NCI-H82 treated with DMSO at 0.1 percent for 48 hours (cell line): ENCODE measurements around the gene MAGEF1.

Source experiments
- DNase-seq: peaks from one replicate; lab custom pipeline; 2025; ENCODE audit not compliant: unreplicated experiment; lab: John Stamatoyannopoulos, UW

Gene MAGEF1

GRCh38 chr3:184670091-184670602, 41.7 kb downstream of the MAGEF1 start:
- DNase-seq = no peak

DNA sequence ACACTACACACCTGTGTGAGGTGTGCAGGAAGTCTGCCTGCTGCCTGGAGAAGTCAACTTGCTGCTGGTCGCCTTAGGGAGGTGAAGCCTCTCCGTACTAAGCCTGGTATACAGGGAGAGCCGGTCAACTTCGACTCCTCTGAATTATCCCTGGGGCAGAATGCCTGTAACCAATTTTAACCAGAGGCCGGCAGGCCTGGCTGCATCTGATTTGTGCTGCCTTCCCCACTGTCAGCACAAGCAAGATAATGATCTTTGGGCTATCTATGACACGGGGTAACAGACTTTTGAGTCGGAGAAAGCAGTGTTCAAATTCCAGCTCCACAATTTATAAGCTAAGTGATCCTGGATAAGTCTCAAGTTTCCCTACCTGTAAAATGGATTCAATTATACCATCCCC, 42.3 kb downstream of the MAGEF1 start:
- no peak for DNase-seq

- DNase-seq = no peak
Observed at GRCh38 chr3:184666442-184666841, 45.4 kb downstream of the MAGEF1 start.

- no peak for DNase-seq
Observed at GRCh38 chr3:184665101-184665500, 46.8 kb downstream of the MAGEF1 start.

- no peak for DNase-seq
Observed at GRCh38 chr3:184663756-184664155, 48.1 kb downstream of the MAGEF1 start.

GRCh38 chr3:184663356-184663755, 48.5 kb downstream of the MAGEF1 start:
- DNase-seq = no peak

- DNase-seq = no peak
Observed at GRCh38 chr3:184662187-184662586, 49.7 kb downstream of the MAGEF1 start.

DNA sequence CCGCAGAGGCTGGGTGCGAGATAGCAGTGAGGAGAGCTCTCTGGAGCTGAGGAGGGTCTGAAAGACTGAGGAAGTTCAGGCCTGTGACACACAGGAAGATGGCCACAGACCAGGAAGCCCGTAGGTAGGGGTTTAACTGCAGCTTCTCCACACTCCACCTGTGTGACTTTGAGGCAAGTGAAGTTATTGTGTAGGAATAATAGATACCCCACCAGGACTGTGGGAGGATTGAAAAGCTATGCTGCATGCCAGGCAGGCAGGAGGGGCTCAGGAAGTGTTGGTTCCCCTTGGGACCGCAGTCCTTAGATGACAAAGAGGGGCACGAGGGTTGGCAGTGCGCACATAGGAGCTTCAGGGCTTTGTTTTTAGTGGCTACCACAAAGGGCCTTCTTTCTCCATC, 50.9 kb downstream of the MAGEF1 start:
- no peak for DNase-seq
